DLD1 (cell line): ENCODE measurements around the gene INPP5B.
"Not testable (repeated sequence)": the region's sequence is repeated elsewhere in the genome, so short reads cannot be mapped to it uniquely, and the experiment has no call there.

Experiments
- in situ Hi-C: cut with HindIII; loops from 2 replicates; pipeline ENCODE4 v1.10.0; 2017; ENCODE audit warnings: low sequenced_read_pairs

The INPP5B gene

DNA sequence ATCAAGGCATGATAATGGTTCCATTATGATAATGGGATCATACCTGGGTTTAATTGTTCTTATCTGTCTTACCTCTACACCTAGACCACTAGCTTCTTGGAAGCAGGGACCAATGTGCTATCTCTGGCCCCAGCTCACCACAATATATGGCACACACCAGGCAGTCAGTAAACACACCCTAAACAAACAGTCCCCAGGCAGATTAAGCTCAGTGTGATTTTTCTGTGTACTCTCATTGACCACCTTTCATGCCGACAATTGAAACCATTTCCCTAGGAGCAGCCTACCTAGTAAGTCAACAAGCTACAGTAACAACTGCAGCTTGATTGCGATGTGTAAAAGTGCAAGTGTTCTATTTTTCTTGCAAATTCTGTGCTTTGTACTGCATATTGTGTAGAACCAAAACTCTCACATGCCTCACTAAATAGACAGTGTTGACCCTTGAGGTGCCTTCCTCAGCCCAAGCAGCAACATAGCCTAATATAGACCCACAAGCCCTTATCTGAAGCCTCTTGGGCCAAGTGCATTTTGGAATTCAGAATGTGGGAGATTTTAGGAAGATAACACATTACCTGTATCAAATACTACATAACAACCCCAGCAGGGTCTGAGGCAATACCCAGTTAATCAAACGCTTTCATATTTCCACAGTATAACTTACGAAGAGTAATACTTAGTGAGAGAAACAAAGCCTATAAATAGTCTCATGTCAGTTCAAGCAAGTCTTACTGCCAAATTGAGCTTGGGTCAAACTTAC lies 32.0 kb downstream of the INPP5B start:
- in situ Hi-C loops, result no loop called here

DNA sequence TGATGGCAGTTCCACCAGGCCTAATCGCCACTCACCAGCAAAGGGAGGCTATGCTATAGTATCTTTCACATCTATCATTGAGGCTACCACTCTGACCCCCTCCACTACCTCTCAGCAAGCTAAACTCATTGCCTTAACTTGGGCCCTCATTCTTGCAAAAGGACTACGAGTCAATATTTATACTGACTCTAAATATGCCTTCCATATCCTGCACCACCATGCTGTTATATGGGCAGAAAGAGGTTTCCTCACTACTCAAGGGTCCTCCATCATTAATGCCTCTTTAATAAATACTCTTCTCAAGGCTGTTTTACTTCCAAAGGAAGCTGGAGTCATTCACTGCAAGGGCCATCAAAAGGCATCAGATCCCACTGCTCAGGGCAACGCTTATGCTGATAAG lies 35.4 kb downstream of the INPP5B start:
- in situ Hi-C loops, result not testable (repeated sequence)

DNA sequence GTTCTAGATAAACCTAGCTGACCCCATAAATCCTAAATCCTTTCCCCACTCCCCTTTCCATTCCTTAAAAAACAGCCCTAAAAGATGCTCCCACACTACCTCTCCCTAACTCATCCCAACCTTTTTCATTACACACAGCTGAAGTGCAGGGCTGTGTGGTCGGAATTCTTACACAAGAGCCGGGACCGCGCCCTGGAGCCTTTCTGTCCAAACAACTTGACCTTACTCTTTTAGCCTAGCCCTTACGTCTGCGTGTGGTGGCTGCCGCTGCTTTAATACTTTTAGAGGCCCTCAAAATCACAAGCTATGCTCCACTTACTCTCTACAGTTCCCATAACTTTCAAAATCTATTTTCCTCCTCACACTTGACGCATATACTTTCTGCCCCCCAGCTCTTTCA lies 36.0 kb downstream of the INPP5B start:
- in situ Hi-C loops, result not testable (repeated sequence)

DNA sequence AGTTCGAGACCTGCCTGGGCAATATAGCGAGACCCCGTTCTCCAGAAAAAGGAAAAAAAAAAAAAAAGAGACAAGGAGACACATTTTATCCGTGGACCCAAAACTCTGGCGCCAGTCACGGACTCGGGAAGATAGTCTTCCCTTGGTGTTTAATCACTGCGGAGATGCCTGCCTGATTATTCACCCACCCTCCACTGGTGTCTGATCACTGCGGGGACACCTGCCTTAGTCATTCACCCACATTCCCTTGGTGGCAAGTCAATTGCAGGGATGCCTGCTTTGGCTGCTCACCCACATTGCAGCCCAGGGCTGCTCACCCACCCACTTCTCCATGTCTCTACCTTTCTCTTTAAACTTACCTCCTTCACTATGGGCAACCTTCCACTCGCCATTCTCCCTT lies 38.3 kb downstream of the INPP5B start:
- in situ Hi-C loops, result not testable (repeated sequence)

DNA sequence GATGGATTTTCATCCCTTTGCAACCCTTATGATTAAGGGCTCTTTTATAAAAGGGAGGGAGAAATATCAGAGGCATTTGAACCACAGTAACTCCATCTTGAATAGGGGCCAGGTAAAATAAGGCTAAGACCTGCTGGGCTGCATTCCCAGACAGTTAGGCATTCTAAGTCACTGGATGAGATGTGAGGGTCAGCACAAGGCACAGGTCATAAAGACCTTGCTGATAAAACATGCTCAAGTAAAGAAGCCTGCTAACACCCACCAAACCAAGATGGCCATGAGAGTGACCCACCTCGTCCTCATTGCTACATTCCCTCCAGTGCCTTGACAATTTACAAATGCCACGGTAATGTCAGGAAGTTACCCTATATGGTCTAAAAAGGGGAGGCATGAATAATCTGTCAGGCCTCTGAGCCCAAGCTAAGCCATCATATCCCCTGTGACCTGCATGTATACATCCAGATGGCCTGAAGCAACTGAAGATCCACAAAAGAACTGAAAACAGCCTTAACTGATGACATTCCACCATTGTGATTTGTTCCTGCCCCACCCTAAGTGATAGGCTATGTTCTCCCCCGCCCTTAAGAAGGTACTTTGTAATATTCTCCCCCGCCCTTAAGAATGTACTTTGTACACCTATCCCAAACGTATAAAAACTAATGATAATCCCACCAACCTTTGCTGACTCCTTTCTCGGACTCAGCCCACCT lies 39.3 kb downstream of the INPP5B start:
- in situ Hi-C loops, result not testable (repeated sequence)

DNA sequence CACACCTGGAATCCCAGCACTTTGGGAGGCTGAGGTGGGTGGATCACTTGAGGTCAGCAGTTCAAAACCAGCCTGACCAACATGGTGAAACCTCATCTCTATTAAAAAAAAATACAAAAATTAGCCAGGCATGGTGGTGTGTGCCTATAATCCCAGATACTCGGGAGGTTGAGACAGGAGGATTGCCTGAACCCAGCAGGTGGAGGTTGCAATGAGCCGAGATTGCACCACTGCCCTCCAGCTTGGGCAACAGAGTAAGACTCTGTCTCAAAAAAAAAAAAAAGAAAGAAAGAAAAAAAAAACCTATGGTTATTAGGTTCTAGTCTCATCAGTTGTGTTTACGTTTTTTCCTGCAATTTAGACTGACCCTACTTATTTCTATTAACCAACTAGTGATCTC lies 40.3 kb downstream of the INPP5B start:
- in situ Hi-C loops, result not testable (repeated sequence)

DNA sequence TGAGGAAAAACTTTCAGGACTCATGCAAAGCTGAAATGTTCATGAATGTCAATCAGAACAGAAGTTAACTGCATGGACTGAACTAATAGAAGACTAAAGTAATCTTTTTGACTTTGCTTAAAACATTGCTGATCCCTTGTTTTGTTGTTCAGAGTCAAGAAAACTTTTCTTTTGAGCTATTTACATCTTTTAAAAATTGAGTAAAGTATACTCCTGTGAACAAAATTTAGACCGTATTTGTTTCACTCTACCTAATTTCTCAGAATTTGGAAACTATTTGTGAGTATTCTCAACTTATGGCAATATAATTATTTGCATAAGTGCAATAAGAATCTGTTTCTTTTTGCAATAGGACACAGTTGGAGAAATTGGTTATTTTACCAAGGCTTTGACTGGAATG lies 41.1 kb downstream of the INPP5B start:
- in situ Hi-C loops, result no loop called here

DNA sequence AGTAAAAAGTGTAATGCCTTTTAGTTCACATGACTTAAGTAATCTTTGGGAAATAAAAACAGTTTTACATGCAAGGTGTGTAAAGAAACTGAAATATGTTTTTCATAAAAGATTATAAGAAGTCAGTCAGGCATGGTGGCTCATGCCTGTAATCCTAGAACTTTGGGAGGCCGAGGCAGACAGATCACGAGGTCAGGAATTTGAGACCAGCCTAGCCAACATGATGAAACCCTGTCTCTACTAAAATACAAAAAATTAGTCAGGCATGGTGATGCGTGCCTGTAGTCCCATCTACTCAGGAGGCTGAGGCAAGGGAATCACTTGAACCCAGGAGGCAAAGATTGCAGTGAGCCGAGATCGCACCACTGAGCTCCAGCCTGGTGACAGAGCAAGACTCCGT lies 42.9 kb downstream of the INPP5B start:
- in situ Hi-C loops, result not testable (repeated sequence)

DNA sequence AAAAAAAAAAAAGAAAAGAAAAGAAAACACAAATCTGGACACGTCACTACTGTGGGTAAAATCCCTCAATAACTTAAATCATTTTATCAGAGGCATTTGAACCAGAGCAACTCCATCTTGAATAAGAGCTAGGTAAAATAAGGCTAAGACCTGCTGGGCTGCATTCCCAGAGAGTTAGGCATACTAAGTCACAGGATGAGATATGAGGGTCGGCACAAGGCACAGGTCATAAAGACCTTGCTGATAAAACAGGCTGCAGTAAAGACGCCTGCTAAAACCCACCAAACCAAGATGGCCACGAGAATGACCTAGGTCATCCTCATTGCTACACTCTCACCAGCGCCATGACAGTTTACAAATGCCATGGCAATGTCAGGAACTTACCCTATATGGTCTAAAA lies 43.9 kb downstream of the INPP5B start:
- in situ Hi-C loops, result no loop called here

DNA sequence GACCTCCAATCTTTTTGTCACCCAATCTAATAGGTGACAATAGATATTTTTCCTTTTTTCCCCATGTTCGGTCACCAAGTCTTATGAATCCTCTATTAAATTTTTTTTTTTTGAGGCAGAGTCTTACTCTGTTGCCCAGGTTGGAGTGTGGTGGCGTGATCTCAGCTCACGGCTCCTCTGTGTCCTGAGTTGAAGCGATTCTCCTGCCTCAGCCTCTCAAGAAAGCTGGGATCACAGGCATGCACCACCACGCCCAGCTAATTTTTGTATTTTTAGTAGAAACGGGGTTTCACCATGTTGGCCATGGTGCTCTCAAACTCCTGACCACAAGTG lies 45.0 kb downstream of the INPP5B start:
- in situ Hi-C loops, result no loop called here

DNA sequence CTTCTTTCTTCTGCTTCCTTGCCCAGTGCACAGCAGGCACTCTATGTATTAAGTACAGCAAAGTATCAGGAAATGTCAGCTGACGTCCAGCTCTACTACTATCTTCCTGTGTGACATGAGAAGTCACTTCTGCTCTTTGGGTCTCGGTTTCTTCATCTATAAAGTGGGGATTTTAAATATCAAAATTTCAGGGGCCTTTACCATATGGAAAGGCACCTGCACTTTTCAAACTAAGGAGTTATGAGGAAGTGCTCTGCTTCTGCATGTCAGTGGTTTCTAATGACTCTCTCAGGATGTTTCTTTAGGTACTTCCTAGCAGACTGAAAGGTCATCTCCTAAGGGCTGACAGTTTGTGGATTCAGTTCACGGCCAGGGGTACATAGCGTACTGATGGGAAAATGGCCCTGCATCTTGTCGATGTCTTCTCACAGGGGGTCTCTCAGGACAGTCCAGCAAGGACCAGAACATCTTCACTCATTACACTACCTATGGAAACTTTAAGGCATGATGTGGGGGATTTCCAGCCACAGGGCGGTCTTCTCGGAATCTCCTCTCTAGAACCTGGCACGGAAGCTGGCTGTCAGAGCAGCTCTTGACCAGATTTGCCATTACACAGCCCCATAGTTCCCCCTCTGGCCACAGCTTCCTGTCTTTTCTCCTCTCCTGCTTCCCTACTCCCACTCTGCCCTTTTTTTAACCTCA lies 45.5 kb downstream of the INPP5B start:
- in situ Hi-C loops, result no loop called here

DNA sequence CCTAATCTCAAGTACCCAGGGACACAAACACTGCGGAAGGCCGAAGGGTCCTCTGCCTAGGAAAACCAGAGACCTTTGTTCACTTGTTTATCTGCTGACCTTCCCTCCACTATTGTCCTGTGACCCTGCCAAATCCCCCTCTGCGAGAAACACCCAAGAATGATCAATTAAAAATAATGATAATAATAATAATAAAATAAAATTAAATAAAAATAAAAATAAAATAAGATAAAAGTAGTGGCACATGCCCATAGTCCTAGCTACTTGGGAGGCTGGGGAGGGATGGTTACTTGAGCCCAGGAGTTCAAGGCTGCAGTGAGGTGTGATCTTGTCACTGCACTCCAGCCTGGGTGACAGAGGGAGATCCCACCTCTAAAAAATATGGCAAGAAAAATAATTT lies 49.3 kb downstream of the INPP5B start:
- in situ Hi-C loops, result not testable (repeated sequence)

DNA sequence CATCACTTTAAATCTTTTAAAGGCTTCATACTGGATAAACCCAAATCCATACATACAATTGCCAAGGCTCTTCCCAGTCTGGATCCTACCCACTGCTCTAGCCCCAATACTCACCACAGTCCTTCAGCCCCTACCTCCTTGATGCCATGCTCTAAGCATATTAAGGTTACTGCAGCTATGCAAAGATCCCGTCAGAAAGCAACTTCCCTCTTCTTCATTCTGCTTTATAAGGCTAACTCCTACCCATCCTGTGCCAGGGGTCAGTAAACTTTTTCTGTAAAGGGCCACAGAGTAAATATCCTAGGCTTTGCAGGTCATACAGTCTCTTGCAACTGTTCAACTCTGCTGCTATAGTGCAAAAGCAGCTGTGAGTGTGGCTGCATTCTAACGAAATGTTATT lies 53.2 kb downstream of the INPP5B start:
- in situ Hi-C loops, result no loop called here

DNA sequence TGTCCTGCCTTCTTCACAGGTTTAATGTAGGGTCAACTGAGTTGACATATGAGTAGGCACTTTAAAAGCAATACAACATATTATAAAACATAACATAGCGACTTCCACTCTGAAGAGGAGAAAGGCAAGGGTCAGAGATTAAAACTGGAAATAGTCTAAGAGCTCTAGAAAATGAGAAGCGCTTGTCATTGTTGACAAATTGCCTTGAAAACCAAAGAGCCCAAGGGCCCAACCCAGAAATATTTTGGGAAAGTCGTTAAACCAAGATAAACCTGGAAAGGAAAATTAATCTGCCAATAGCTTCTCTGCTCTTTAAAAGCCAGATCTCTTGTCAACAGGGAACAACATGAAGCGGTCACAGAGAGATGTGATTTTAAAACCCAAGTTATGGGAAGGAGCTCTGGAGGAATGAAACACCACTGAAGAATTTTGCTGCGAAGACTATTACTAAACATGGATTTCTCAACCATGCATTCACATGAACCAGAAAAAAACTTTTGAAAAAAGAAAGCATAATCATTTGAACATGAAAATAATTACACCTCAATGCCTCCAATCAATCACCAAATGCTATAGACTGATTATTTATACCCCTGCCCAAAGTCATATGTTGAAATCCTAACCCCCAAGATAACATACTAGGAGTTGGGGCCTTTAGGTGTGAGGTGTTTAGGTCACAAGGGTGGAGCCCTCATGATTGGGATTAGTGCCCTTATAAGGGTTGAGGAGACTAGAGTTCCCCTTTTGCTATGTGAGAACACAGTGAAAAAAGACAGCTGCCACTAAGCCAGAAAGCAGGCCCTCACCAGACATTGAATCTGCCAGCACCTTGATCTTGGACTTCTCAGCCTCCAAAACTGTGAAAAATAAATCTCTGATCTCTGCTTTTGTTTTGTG lies 54.5 kb downstream of the INPP5B start:
- in situ Hi-C loops, result no loop called here

DNA sequence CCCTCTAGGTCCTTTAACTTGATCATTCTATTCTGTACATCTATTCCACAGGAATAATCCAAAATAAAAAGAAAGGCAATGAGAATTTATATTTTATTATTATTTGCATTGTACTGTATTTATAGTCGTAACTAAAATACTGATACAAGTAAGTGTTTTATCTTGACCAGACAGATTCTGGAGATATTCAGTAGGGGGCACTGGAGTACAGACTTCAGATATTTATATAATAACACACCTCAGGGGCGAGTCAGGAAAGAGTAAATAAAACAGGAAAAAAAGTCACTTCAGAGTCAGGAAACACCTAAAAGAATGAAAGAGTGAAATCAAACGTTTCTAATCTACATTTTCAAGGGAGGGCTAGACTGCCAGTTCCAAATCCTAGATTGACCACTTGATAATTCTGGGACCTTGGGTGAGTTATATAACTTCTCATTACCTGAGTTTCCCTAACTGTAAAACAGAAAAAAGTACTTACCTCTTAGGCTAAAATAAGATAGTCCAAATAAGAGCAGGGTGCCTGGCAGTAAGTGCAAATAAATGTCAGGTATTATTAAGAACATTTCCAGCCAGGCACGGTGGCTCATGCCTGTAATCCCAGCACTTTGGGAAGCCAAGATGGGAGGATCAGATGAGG lies 56.4 kb downstream of the INPP5B start:
- in situ Hi-C loops, result no loop called here

DNA sequence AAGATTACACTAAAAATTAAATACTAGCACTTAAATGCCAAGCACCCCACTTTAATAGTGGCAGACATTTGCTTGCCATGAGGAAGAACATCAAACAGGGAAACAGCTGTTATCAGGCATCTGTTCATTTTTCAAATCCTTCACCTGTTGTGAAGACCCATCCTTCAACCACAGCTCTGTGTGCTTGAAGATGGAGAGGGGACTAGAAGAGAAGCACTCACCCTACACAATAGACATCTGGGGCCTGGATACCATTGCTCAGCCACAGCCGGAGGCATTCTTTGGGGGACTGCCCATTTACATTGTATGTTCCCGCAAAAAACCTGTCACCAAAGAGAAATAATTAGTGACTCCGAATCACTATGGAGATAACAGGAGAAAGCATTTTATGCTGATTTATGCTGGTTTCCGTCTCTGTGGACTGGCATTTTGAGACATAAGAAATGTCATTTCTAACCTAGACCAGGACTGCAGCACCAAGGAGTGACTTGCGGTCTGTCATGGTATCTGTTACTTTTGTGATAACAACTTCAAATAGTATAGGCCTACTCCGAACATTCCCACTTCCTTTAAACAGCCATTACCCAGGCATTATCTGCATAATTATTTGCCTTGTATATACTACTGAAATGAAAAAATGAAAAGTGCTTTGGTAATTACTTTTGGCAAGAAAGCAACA lies 58.7 kb downstream of the INPP5B start:
- in situ Hi-C loops, result no loop called here

DNA sequence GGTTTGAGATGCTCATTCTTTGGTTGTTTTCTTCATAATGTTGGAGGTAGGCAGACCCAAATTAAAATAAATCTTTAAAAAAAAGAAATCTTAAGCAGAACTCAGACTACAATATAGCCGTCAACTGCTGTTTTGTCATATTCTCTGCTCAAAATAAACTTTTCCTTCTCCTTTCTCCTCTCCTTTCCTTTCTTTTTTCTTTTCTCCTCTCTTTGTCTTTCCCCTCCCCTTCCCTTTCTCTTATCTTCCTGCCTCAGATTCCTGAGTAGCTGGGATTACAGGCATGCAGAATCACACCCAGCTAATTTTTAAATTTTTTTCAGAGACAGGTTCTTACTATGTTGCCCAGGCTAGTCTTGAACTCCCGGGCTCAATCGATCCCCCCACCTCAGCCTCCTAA lies 62.7 kb downstream of the INPP5B start:
- in situ Hi-C loops, result no loop called here

DNA sequence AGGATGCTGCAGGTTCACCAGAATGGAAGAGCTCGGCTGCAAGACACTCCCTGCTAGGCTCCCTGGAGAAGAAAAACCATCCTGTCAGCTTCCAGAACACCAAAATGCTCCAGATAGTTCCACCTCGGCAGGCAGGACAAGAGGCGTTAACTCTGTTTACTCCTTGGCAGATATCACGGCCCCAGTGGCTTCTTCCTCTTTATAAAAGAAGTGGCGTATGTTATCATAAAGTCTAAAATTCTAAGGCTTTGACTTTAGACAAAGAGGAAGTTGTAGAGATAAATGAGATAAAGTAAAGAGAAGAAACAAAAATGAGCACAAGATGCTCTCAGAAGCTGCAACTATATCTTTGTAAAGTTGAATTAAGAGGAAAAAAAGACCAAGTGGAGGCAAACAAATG lies 63.2 kb downstream of the INPP5B start:
- in situ Hi-C loops, result no loop called here

DNA sequence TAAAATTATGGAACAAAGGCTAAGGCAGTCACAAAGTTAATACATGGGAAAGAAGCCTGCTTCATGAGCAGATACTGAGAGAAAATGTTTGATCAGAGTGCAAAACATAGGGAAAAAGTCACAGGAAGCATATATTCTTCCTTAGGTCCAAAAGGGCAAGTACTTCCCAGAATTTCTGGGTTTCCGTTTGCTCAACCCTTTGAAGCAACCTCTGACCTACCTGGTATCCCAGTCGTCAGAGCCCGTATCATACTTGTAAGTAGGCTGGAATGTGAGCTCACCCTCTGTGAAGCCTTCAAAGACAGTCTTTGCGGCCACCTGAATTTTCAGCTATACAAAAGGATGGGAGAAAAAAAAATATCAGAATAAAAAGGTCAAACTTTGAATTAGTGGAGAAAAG lies 67.0 kb downstream of the INPP5B start:
- in situ Hi-C loops, result no loop called here

DNA sequence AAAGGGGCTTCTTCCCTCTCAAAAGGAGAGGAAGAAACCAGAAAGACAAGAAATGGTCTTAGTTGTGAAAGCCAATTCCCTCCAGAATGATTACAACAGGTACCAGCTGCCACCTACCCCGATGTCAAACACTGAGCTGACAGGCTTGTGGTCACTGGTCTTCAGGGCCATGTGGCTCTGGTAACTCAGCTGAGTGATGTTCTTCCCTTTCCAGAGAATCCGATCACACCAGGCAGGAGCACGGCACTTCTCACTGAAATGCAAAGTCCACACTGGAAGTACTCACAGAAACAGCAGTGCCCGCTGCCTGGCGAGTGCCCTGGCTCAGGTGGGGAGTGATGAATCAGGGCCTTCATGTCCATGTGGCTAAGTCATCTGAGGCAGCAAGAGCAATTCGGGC lies 68.8 kb downstream of the INPP5B start:
- in situ Hi-C loops, result no loop called here
